Suprapubic skin (tissue), 3 donors: Measurements from ENCODE around the gene LAPTM5.

Experiments
- CTCF ChIP-seq, 2 donors: fragments of 200-600 bp in 1 of 2; fragments of 450-650 bp in 1 of 2; sonication (generic) in 1 of 2; IDR thresholded peaks; one replicate each; pipeline ENCODE4 v1.5.1; 2016 to 2019; ENCODE audit warnings: antibody characterized with exemption in 2 of 2, mild to moderate bottlenecking in 1 of 2, moderate library complexity in 1 of 2
- EP300 ChIP-seq: sonication (generic); formaldehyde crosslinking; IDR thresholded peaks from one replicate; pipeline ENCODE4 v1.6.1; 2017; ENCODE audit warnings: antibody characterized with exemption
- POLR2A ChIP-seq, 2 donors: fragments of 450-650 bp; IDR thresholded peaks; one replicate each; pipeline ENCODE4 v1.6.1; 2017; ENCODE audit warnings: antibody characterized with exemption in 2 of 2, mild to moderate bottlenecking in 2 of 2, moderate library complexity in 2 of 2

GRCh38 chr1:30737357-30738039, 20.1 kb downstream of the LAPTM5 start:
- no peak for TF ChIP-seq CTCF (IDR thresholded peaks at IDR 0.05)
- no peak for TF ChIP-seq POLR2A (IDR thresholded peaks at IDR 0.05)
- TF ChIP-seq EP300, result no peak
